Left ventricle myocardium inferior (tissue), 1 donor: ENCODE measurements around the gene AIF1L. TPM values are rescaled to one million over a fixed set of nuclear protein-coding genes. Genes with fewer than 3 reads are reported as not detected.

Source experiments
- DNase-seq: peaks from one replicate; pipeline ENCODE4 v3.0.0-alpha.2; 2020
- H3K27ac ChIP-seq: fragments of 200-600 bp; replicated peaks from 2 replicates; pipeline ENCODE4 v1.8.0; 2021
- H3K27me3 ChIP-seq: fragments of 200-600 bp; 2 replicates; pipeline ENCODE4 v1.8.0; 2021; ENCODE audit warnings: low read depth
- H3K36me3 ChIP-seq: fragments of 200-600 bp; 2 replicates; pipeline ENCODE4 v1.8.0; 2021
- H3K4me1 ChIP-seq: fragments of 200-600 bp; 2 replicates; pipeline ENCODE4 v1.8.0; 2021
- H3K4me3 ChIP-seq: fragments of 200-600 bp; 2 replicates; pipeline ENCODE4 v1.8.0; 2021; ENCODE audit warnings: mild to moderate bottlenecking, moderate library complexity
- H3K9me3 ChIP-seq: fragments of 200-600 bp; replicated peaks from 2 replicates; pipeline ENCODE4 v1.8.0; 2021
- CTCF ChIP-seq: fragments of 200-600 bp; IDR thresholded peaks from 2 replicates; pipeline ENCODE4 v1.8.0; 2021; ENCODE audit warnings: antibody characterized with exemption, mild to moderate bottlenecking, borderline replicate concordance
- intact Hi-C: fragments of 100-400 bp; cut with micrococcal nuclease; formaldehyde crosslinking; loops from one replicate; pipeline ENCODE4 v1.11.0; 2022
- total RNA-seq: library from RNA; stranded (reverse); fragmentation: NEBNext Ultra II Directional; extraction: Animal tissue kit (Norgen Biotek cat#: 25700); gene quantifications from one replicate; pipeline ENCODE4 v1.2.1, GENCODE V29; 2021
- donor health status: DM: no; HTN: yes; CAD: no; lungs with severe emphysema.

The AIF1L gene
- total RNA-seq, 1 donor from 2014 or later = 16.5 TPM

DNA sequence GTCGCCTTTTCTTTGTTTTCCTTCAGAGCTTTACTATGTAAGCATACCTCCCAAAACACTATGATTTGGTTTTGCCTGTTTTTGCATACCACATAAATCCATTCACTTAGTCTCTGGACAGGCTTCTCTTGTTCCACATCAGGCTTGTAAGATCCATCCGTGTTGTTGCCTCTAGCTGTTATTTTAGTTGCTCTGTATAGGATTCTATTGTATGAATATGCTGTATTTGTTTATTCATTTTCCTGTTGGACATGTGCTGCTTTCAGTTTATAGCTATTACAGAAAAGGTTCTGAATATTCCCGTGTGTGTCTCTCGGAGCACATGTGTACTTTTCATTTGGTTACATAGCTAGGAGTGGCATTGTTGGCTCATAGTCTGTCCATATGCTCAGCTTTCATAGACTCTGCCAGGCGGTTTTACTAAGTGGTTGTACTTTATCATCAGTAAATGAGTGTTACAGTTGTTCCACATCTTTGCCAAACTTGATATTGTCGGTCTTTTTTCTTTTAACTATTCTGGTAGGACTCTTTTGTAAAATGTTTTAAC, 70.9 kb downstream of the AIF1L start:
- no peak for DNase-seq
- intact Hi-C loops = no loop called here
- H3K36me3 ChIP-seq = peaks cover 47% of the 10 kb centered on the region
- H3K27me3 ChIP-seq = no peaks in the 10 kb centered on the region
- TF ChIP-seq CTCF = no peak
- H3K9me3 ChIP-seq = no peaks in the 10 kb centered on the region
- H3K27ac ChIP-seq = no peak overlapping the region
- no peak overlapping the region for H3K4me3 ChIP-seq
- peaks cover 7% of the 10 kb centered on the region for H3K4me1 ChIP-seq

DNA sequence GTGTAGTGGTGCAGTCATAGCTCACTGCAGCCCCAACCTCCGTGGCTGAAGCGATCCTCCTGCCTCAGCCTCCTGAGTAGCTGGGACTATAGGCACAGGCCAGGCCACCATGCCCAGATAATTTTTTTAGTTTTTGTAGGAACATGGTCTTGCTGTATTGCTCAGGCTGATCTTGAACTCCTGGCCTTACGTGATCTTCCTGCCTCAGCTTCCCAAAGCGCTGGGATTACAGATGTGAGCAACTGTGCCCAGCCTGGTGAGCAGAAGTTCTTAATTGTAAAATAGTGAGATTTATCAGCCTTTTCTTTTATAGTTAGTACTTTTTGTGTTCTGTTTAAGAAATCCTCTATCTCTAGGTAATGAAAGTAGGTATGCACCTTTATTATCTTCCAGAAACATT, 71.6 kb downstream of the AIF1L start:
- intact Hi-C loops = no loop called here
- H3K4me3 ChIP-seq = no peak overlapping the region
- DNase-seq = no peak
- H3K27ac ChIP-seq = no peak overlapping the region
- no peak for TF ChIP-seq CTCF
- peaks cover 40% of the 10 kb centered on the region for H3K36me3 ChIP-seq
- H3K9me3 ChIP-seq = no peaks in the 10 kb centered on the region
- peaks cover 7% of the 10 kb centered on the region for H3K4me1 ChIP-seq
- H3K27me3 ChIP-seq = no peaks in the 10 kb centered on the region

GRCh38 chr9:131169563-131170240, 73.4 kb downstream of the AIF1L start:
- no peak for TF ChIP-seq CTCF
- Histone ChIP-seq H3K4me1 (peaks cover 11% of the 10 kb centered on the region), H3K9me3 (no peaks in the 10 kb centered on the region), H3K4me3 (no peak overlapping the region), H3K27ac (no peak overlapping the region), H3K36me3 (peaks cover 31% of the 10 kb centered on the region), H3K27me3 (no peaks in the 10 kb centered on the region)
- intact Hi-C loops = no loop called here
- DNase-seq = no peak

Other genes starting within 250 kb of the AIF1L start
- not detected for gene QRFP, start 199.7 kb upstream of the AIF1L start, total RNA-seq
- 0.58 TPM for gene FIBCD1, start 157.3 kb upstream of the AIF1L start, total RNA-seq
- gene LAMC3, start 87.4 kb upstream of the AIF1L start, total RNA-seq = 0.66 TPM
- gene NUP214, start 29.1 kb downstream of the AIF1L start, total RNA-seq = 24.7 TPM
- gene FAM78A, start 180.0 kb downstream of the AIF1L start, total RNA-seq = 47.3 TPM
- 120 TPM for gene PLPP7, start 193.2 kb downstream of the AIF1L start, total RNA-seq